ENCODE measurements around the gene SVIL. TPM values are rescaled to one million over a fixed set of nuclear protein-coding genes. Genes with fewer than 3 reads are reported as not detected.

SVIL gene
- total RNA-seq, 1 donor from 2014 or later, result 94.7 TPM

- Histone ChIP-seq H3K4me3 (no peak overlapping the region), H3K36me3 (no peaks in the 10 kb centered on the region), H3K9me3 (peaks cover 0 to 6% of the 10 kb centered on the region in 2 donors), H3K27me3 (no peaks in the 10 kb centered on the region), H3K27ac (no peak overlapping the region), H3K4me1 (no peaks in the 10 kb centered on the region)
- DNase-seq (ENCODE audit: low spot score in 2 of 2), result no peak
- TF ChIP-seq CTCF (IDR thresholded peaks at IDR 0.05), result no peak
- intact Hi-C loops (cut with DNase I), result no loop called here
These were observed 196.5 kb downstream of the SVIL start for GRCh38 chr10:29438271-29438670.

- intact Hi-C loops (cut with DNase I), result no loop called here
- Histone ChIP-seq H3K36me3 (no peaks in the 10 kb centered on the region), H3K9me3 (peaks cover 0 to 6% of the 10 kb centered on the region in 2 donors), H3K27ac (no peak overlapping the region), H3K4me1 (no peaks in the 10 kb centered on the region), H3K27me3 (no peaks in the 10 kb centered on the region), H3K4me3 (no peak overlapping the region)
- DNase-seq (ENCODE audit: low spot score in 2 of 2), result no peak
- TF ChIP-seq CTCF (IDR thresholded peaks at IDR 0.05), result no peak
These were observed 196.9 kb downstream of the SVIL start for GRCh38 chr10:29437871-29438270.

GRCh38 chr10:29435809-29436501 is 198.8 kb downstream of the SVIL start:
- Histone ChIP-seq H3K36me3 (no peaks in the 10 kb centered on the region), H3K4me3 (no peak overlapping the region), H3K9me3 (peaks cover 0 to 6% of the 10 kb centered on the region in 2 donors), H3K4me1 (no peaks in the 10 kb centered on the region), H3K27me3 (no peaks in the 10 kb centered on the region), H3K27ac (no peak overlapping the region)
- DNase-seq (ENCODE audit: low spot score in 2 of 2), result no peak
- intact Hi-C loops (cut with DNase I), result no loop called here
- TF ChIP-seq CTCF (IDR thresholded peaks at IDR 0.05), result no peak

- Histone ChIP-seq H3K9me3 (peaks cover 0 to 6% of the 10 kb centered on the region in 2 donors), H3K27me3 (no peaks in the 10 kb centered on the region), H3K27ac (no peak overlapping the region), H3K4me1 (no peaks in the 10 kb centered on the region), H3K36me3 (no peaks in the 10 kb centered on the region), H3K4me3 (no peak overlapping the region)
- TF ChIP-seq CTCF (IDR thresholded peaks at IDR 0.05), result no peak
- intact Hi-C loops (cut with DNase I), result no loop called here
- no peak for DNase-seq (ENCODE audit: low spot score in 2 of 2)
These were observed 200.7 kb downstream of the SVIL start for GRCh38 chr10:29434111-29434510.

- Histone ChIP-seq H3K27me3 (no peaks in the 10 kb centered on the region), H3K9me3 (no peaks in the 10 kb centered on the region), H3K36me3 (peaks cover 0 to 3% of the 10 kb centered on the region in 2 donors), H3K27ac (no peak overlapping the region), H3K4me3 (no peak overlapping the region), H3K4me1 (no peaks in the 10 kb centered on the region)
- intact Hi-C loops (cut with DNase I), result no loop called here
- DNase-seq (ENCODE audit: low spot score in 2 of 2), result no peak
- TF ChIP-seq CTCF (IDR thresholded peaks at IDR 0.05), result no peak
These were observed 203.1 kb downstream of the SVIL start for GRCh38 chr10:29431711-29432110.
